NCI-H446 treated with DMSO at 0.1 percent for 48 hours (cell line): ENCODE measurements around the gene STARD7.

Experiments
- DNase-seq: peaks from one replicate; lab custom pipeline; 2025; lab: John Stamatoyannopoulos, UW

Gene STARD7

GRCh38 chr2:96197546-96198255 lies 10.9 kb downstream of the STARD7 start:
- no peak for DNase-seq

- no peak for DNase-seq
These were observed 13.1 kb downstream of the STARD7 start for GRCh38 chr2:96195410-96196066.

GRCh38 chr2:96191937-96192670 lies 16.5 kb downstream of the STARD7 start:
- no peak for DNase-seq

- no peak for DNase-seq
These were observed 19.7 kb downstream of the STARD7 start for GRCh38 chr2:96188821-96189526.

- no peak for DNase-seq
These were observed 22.1 kb downstream of the STARD7 start for GRCh38 chr2:96186562-96186961.

GRCh38 chr2:96185516-96185915 lies 23.1 kb downstream of the STARD7 start:
- no peak for DNase-seq

- DNase-seq: no peak
These were observed 23.6 kb downstream of the STARD7 start for GRCh38 chr2:96184989-96185388.

- no peak for DNase-seq
These were observed 24.4 kb downstream of the STARD7 start for GRCh38 chr2:96184188-96184587.

GRCh38 chr2:96181529-96181928 lies 27.1 kb downstream of the STARD7 start:
- no peak for DNase-seq

GRCh38 chr2:96180521-96180920 lies 28.1 kb downstream of the STARD7 start:
- no peak for DNase-seq

- DNase-seq: no peak
These were observed 28.6 kb downstream of the STARD7 start for GRCh38 chr2:96180002-96180401.

GRCh38 chr2:96176661-96177060 lies 32.0 kb downstream of the STARD7 start:
- DNase-seq: no peak

GRCh38 chr2:96175951-96176350 lies 32.7 kb downstream of the STARD7 start:
- no peak for DNase-seq

GRCh38 chr2:96174251-96175144 lies 34.1 kb downstream of the STARD7 start:
- DNase-seq: peak; percentile 12

- no peak for DNase-seq
These were observed 36.8 kb downstream of the STARD7 start for GRCh38 chr2:96171831-96172230.

GRCh38 chr2:96170626-96171025 lies 38.0 kb downstream of the STARD7 start:
- no peak for DNase-seq

GRCh38 chr2:96169868-96170507 lies 38.6 kb downstream of the STARD7 start:
- DNase-seq: no peak

- no peak for DNase-seq
These were observed 41.1 kb downstream of the STARD7 start for GRCh38 chr2:96167407-96168013.

GRCh38 chr2:96164459-96165184 lies 44.0 kb downstream of the STARD7 start:
- DNase-seq: no peak
